Testis (tissue), 3 donors: ENCODE data around the gene CYP3A4. TPM values are rescaled to one million over a fixed set of nuclear protein-coding genes. Genes with fewer than 3 reads are reported as not detected.
A peak's percentile ranks its signal among the peaks of the same experiment; 100 is the strongest.
"Not testable (repeated sequence)": the region's sequence is repeated elsewhere in the genome, so short reads cannot be mapped to it uniquely, and the experiment has no call there.

ENCODE experiments used
- DNase-seq: peaks from one replicate; pipeline ENCODE4 v3.0.0-alpha.2; 2019
- H3K27ac ChIP-seq, 2 donors: fragments of 200-600 bp; sonication (generic); one replicate each; pipeline ENCODE4 v1.5.1; 2019
- H3K27me3 ChIP-seq: fragments of 200-600 bp; sonication (generic); one replicate; pipeline ENCODE4 v1.5.1; 2019
- H3K36me3 ChIP-seq: fragments of 200-600 bp; sonication (generic); one replicate; pipeline ENCODE4 v1.5.1; 2017; ENCODE audit warnings: low read depth; ENCODE audit errors: missing control alignments
- H3K4me1 ChIP-seq: fragments of 200-600 bp; sonication (generic); one replicate; pipeline ENCODE4 v1.5.1; 2019
- H3K4me3 ChIP-seq, 2 donors: fragments of 200-600 bp; sonication (generic); one replicate each; pipeline ENCODE4 v1.5.1; 2017 to 2019
- H3K9me3 ChIP-seq: fragments of 200-600 bp; sonication (generic); one replicate; pipeline ENCODE4 v1.5.1; 2017
- POLR2A ChIP-seq: fragments of 450-650 bp; IDR thresholded peaks from one replicate; pipeline ENCODE4 v1.6.1; 2017; ENCODE audit warnings: antibody characterized with exemption, mild to moderate bottlenecking, moderate library complexity
- WGBS, 2 donors: methylation state at CpG; one replicate each; pipeline ENCODE4 v1.1.5; 2018; 5-methylcytosine and 5-hydroxymethylcytosine counted together
- intact Hi-C: fragments of 100-400 bp; cut with DNase I; formaldehyde crosslinking; loops from one replicate; pipeline ENCODE4 v1.15.1; 2023; ENCODE audit warnings: low total_unique reads
- polyA plus RNA-seq: library from polyadenylated mRNA; stranded (reverse); fragments of 350-450 nt; fragmentation: Illumina TruSeq; extraction: RNeasy Lipid Tissue Mini Kit (QIAGEN cat#74804); gene quantifications from one replicate; pipeline ENCODE4 v1.2.3, GENCODE V29; 2014; ENCODE audit warnings: low read depth, low replicate concordance; ENCODE audit not compliant: insufficient read depth
- total RNA-seq, 2 donors: library from RNA; depleted of rRNA; stranded (reverse); fragments of >200 nt; gene quantifications; one replicate each; pipeline ENCODE4 v1.2.3, GENCODE V29; 2016
- TF ChIP-seq, protein P1 (sequence below), 3 experiments: fragments of 450-650 bp in 2 of 3; fragments of 200-600 bp in 1 of 3; sonication (generic) in 1 of 3; IDR thresholded peaks; one replicate each; pipeline ENCODE4 v1.5.1; 2016 to 2019; ENCODE audit warnings: antibody characterized with exemption in 3 of 3, mild to moderate bottlenecking in 2 of 3, moderate library complexity in 1 of 3

CYP3A4 gene
- total and polyA plus RNA-seq, 3 donors from 2014 or later: 0.34 to 1.8 (median 1.3) TPM

DNA sequence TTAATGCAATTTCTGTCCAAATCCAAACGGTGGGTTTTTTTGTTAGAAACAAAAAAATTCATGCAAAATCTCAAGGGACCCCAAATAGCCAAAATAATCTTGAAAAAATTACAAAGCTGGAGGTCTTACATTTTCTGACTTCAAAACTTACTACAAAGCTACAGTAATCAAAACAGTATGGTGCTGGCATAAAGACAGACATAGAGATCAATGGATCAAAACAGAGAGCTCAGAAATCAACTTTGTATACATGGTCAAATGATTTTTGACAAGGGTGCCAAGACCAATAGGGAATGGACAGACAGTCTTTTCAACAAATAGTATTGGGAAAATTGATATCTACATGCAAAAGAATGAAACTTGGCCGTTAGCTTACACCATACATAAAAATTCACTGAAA lies 21.7 kb upstream of the CYP3A4 start:
- intact Hi-C loops: no loop called here
- no peak for TF ChIP-seq POLR2A
- TF ChIP-seq, protein P1, sequence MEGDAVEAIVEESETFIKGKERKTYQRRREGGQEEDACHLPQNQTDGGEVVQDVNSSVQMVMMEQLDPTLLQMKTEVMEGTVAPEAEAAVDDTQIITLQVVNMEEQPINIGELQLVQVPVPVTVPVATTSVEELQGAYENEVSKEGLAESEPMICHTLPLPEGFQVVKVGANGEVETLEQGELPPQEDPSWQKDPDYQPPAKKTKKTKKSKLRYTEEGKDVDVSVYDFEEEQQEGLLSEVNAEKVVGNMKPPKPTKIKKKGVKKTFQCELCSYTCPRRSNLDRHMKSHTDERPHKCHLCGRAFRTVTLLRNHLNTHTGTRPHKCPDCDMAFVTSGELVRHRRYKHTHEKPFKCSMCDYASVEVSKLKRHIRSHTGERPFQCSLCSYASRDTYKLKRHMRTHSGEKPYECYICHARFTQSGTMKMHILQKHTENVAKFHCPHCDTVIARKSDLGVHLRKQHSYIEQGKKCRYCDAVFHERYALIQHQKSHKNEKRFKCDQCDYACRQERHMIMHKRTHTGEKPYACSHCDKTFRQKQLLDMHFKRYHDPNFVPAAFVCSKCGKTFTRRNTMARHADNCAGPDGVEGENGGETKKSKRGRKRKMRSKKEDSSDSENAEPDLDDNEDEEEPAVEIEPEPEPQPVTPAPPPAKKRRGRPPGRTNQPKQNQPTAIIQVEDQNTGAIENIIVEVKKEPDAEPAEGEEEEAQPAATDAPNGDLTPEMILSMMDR (IDR thresholded peaks at IDR 0.05): no peak
- H3K4me3 ChIP-seq: no peak overlapping the region
- H3K9me3 ChIP-seq: no peaks in the 10 kb centered on the region
- H3K27ac ChIP-seq: no peak overlapping the region
- DNase-seq: no peak
- no peaks in the 10 kb centered on the region for H3K4me1 ChIP-seq
- no peaks in the 10 kb centered on the region for H3K27me3 ChIP-seq
- H3K36me3 ChIP-seq: no peaks in the 10 kb centered on the region
- WGBS, 2 donors: 87 to 89% methylated on average over 2 of the region's 2 CpGs

DNA sequence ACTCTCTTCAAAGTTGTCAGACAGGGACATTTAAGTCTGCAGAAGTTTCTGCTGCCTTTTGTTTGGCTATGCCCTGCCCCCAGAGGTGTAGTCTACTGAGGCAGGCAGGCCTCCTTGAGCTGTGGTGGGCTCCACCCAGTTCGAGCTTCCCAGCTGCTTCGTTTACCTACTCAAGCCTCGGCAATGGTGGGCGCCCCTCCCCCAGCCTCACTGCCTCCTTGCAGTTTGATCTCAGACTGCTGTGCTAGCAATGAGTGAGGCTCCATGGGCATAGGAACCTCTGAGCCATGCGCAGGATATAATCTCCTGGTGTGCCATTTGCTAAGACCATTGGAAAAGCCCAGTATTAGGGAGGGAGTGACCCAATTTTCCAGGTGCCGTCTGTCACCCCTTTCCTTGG lies 19.1 kb upstream of the CYP3A4 start:
- H3K36me3 ChIP-seq, H3K27ac ChIP-seq, H3K4me1 ChIP-seq, H3K27me3 ChIP-seq, H3K9me3 ChIP-seq, H3K4me3 ChIP-seq, DNase-seq, intact Hi-C loops: not testable (repeated sequence)
- WGBS, 2 donors: 93 to 97% methylated on average over 3 to 6 of the region's 6 CpGs

DNA sequence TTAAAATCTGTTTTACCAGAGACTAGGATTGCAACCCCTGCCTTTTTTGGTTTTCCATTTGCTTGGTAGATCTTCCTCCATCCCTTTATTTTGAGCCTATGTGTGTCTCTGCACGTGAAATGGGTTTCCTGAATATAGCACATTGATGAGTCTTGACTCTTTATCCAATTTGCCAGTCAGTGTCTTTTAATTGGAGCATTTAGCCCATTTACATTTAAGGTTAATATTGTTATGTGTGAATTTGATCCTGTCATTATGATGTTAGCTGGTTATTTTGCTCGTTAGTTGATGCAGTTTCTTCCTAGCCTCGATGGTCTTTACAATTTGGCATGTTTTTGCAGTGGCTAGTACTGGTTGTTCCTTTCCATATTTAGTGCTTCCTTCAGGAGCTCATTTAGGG lies 17.4 kb upstream of the CYP3A4 start:
- intact Hi-C loops, H3K27ac ChIP-seq, H3K9me3 ChIP-seq, H3K27me3 ChIP-seq, H3K4me1 ChIP-seq, DNase-seq, H3K4me3 ChIP-seq, H3K36me3 ChIP-seq: not testable (repeated sequence)
- 72 to 90% methylated on average over 3 of the region's 3 CpGs for WGBS, 2 donors

DNA sequence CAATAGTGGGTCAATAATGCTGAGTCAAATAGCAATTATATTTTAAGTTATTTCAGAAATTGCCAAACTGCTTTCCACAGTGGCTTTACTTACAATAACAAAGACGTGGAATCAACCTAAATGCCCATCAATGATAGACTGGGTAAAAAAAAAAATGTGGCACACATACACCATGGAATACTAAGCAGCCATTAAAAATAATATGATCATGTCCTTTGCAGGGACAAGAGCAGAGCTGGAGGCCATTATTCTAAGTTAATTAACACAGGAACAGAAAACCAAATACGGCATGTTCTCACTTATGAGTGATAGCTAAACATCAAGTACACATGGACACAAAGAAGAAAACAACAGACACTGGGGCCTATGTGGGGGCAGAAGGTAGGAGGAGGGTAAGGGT lies 15.0 kb upstream of the CYP3A4 start:
- Histone ChIP-seq H3K27ac (no peak overlapping the region), H3K36me3 (no peaks in the 10 kb centered on the region), H3K4me3 (no peak overlapping the region), H3K4me1 (no peaks in the 10 kb centered on the region), H3K9me3 (no peaks in the 10 kb centered on the region), H3K27me3 (no peaks in the 10 kb centered on the region)
- intact Hi-C loops: no loop called here
- WGBS, 2 donors: 85 to 88% methylated on average over 2 of the region's 2 CpGs
- no peak for DNase-seq
- TF ChIP-seq, protein P1 (IDR thresholded peaks at IDR 0.05): no peak
- no peak for TF ChIP-seq POLR2A

DNA sequence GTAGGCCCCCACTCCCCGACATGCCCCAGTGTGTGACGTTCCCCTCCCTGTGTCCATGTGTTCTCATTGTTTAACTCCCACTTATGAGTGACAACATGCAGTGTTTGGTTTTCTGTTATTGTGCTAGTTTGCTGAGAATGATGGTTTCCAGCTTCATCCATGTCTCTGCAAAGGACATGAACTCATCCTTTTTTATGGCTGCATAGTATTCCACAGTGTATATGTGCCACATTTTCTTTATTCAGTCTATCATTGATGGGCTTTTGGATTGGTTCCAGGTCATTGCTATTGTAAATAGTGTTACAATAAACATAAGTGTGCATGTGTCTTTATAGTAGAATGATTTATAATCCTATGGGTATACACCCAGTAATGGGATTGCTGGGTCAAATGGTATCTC lies 11.9 kb upstream of the CYP3A4 start:
- H3K9me3 ChIP-seq, H3K27me3 ChIP-seq, intact Hi-C loops, H3K27ac ChIP-seq, H3K36me3 ChIP-seq, H3K4me1 ChIP-seq, DNase-seq, H3K4me3 ChIP-seq: not testable (repeated sequence)
- WGBS, 2 donors: 61 to 86% methylated on average over 2 of the region's 2 CpGs

DNA sequence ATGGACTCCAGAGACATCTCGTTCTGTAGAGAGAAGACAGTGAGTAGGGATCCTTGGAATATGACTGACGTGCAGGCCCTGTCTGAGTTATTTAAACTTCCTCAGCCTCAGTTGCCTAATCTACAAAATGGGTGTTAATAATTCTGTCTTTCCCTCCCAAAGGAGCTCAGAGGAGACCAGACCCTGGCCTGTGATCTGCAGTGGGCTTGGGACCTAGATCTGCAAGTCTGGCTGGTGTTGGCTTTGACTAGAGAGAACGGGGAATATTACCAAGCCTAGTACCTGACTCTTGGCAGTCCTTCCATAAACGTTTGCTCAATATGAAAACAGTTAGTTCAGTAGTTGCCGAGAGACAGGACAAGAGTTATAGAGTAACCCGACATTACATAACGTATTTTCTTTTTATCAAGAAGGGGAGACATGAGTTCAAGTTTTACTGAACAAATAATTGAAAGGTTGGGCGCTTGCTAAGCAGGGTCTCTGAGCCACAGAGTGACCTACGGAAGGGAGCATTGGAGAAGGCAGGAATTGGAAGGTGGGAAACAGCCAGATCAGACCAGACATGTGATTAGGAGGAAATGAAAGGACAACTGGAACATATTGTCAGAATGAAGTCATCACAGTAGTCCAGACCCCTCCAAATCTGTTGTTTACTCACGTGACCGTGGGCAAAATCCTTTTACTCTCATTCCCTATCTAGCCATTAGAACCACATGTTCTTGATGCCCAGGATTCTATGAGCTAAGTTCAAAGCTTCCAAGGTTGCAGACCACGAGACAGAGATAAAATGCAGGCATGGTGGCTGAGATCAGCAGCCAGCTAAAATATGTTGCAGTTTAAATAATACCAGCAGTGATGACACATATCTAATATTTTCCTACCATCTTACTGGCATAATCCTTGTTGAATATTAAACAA lies 10.9 kb upstream of the CYP3A4 start:
- no peak overlapping the region for H3K27ac ChIP-seq
- no peaks in the 10 kb centered on the region for H3K36me3 ChIP-seq
- H3K27me3 ChIP-seq: no peaks in the 10 kb centered on the region
- WGBS, 2 donors: 71 to 74% methylated on average over 12 of the region's 12 CpGs
- H3K4me3 ChIP-seq: no peak overlapping the region
- TF ChIP-seq, protein P1 (IDR thresholded peaks at IDR 0.05): no peak
- TF ChIP-seq POLR2A: no peak
- no peaks in the 10 kb centered on the region for H3K4me1 ChIP-seq
- H3K9me3 ChIP-seq: no peaks in the 10 kb centered on the region
- peak; percentile 55 for DNase-seq
- intact Hi-C loops: no loop called here
